Ectodermal cell (in vitro differentiated cells): ENCODE results near the gene SNX9. TPM values are rescaled to one million over a fixed set of nuclear protein-coding genes. Genes with fewer than 3 reads are reported as not detected.

Experiments
- H3K27ac ChIP-seq: 2 replicates; pipeline ENCODE4 v1.7.0; 2013; ENCODE audit warnings: mild to moderate bottlenecking, low read depth, low read length; ENCODE audit not compliant: insufficient read depth, poor library complexity, severe bottlenecking
- H3K27me3 ChIP-seq: 2 replicates; pipeline ENCODE4 v1.7.0; 2013; ENCODE audit warnings: mild to moderate bottlenecking, low read length; ENCODE audit not compliant: insufficient read depth, control insufficient read depth, poor library complexity, severe bottlenecking
- H3K36me3 ChIP-seq: one replicate; pipeline ENCODE4 v1.7.0; 2013; ENCODE audit warnings: low read length; ENCODE audit not compliant: control insufficient read depth, insufficient read depth
- H3K4me1 ChIP-seq: one replicate; pipeline ENCODE4 v1.7.0; 2013; ENCODE audit warnings: low read length; ENCODE audit not compliant: control insufficient read depth, insufficient read depth
- H3K4me3 ChIP-seq: 2 replicates; pipeline ENCODE4 v1.7.0; 2013; ENCODE audit warnings: low read depth, low read length, control low read depth; ENCODE audit not compliant: insufficient read depth
- H3K9me3 ChIP-seq: 2 replicates; pipeline ENCODE4 v1.7.0; 2013; ENCODE audit warnings: mild to moderate bottlenecking, low read length, moderate library complexity; ENCODE audit not compliant: control insufficient read depth
- WGBS, 2 experiments: methylation state at CpG; one replicate each; pipeline ENCODE4 v1.1.7; 2013; ENCODE audit warnings: missing lambda C conversion rate in 2 of 2; 5-methylcytosine and 5-hydroxymethylcytosine counted together
- polyA plus RNA-seq, 4 experiments: library from polyadenylated mRNA; stranded (reverse); fragments of 50-300 nt; gene quantifications; one replicate each; pipeline ENCODE4 v1.2.3, GENCODE V29; 2013

SNX9 gene
- 14.8 TPM for polyA plus RNA-seq (2013, experiment 1 of 4)
- 15.7 TPM for polyA plus RNA-seq (2013, experiment 2 of 4)
- polyA plus RNA-seq (2013, experiment 3 of 4) = 12.3 TPM
- 12.5 TPM for polyA plus RNA-seq (2013, experiment 4 of 4)

- Histone ChIP-seq H3K27ac (no peak within 1 kb of the TSS), H3K4me3 (peak within 1 kb of the TSS; percentile 81), H3K4me1 (peaks cover 4% of the 10 kb centered on the region), H3K27me3 (peaks cover 20% of the 10 kb centered on the region), H3K36me3 (no peaks in the 10 kb centered on the region), H3K9me3 (no peaks in the 10 kb centered on the region)
- 0 to 1% methylated on average over 92 of the region's 92 CpGs for WGBS, 2 experiments
Measured at GRCh38 chr6:157823001-157823527, at the start of gene SNX9. TSS of gene SNX9 (plus strand) at chr6:157823246. CDS start at chr6:157823435, 189 bp downstream.

GRCh38 chr6:157773248-157773773 is 49.7 kb upstream of the SNX9 start:
- H3K27ac ChIP-seq = no peak overlapping the region
- no peaks in the 10 kb centered on the region for H3K4me1 ChIP-seq
- no peak overlapping the region for H3K4me3 ChIP-seq
- H3K36me3 ChIP-seq = no peaks in the 10 kb centered on the region
- no peaks in the 10 kb centered on the region for H3K9me3 ChIP-seq
- 72 to 76% methylated on average over 10 of the region's 10 CpGs for WGBS, 2 experiments
- H3K27me3 ChIP-seq = no peaks in the 10 kb centered on the region

- Histone ChIP-seq H3K4me3 (no peak overlapping the region), H3K27me3 (no peaks in the 10 kb centered on the region), H3K27ac (no peak overlapping the region), H3K36me3 (no peaks in the 10 kb centered on the region), H3K4me1 (no peaks in the 10 kb centered on the region), H3K9me3 (no peaks in the 10 kb centered on the region)
- WGBS, 2 experiments = 83 to 84% methylated on average over 17 of the region's 17 CpGs
Measured at GRCh38 chr6:157774153-157775135, 48.6 kb upstream of the SNX9 start.

GRCh38 chr6:157775376-157775775 is 47.7 kb upstream of the SNX9 start:
- H3K27me3 ChIP-seq = no peaks in the 10 kb centered on the region
- 95 to 96% methylated on average over 3 of the region's 3 CpGs for WGBS, 2 experiments
- H3K27ac ChIP-seq = no peak overlapping the region
- H3K9me3 ChIP-seq = no peaks in the 10 kb centered on the region
- H3K36me3 ChIP-seq = no peaks in the 10 kb centered on the region
- H3K4me3 ChIP-seq = no peak overlapping the region
- no peaks in the 10 kb centered on the region for H3K4me1 ChIP-seq

GRCh38 chr6:157777344-157777743 is 45.7 kb upstream of the SNX9 start:
- 83 to 87% methylated on average over 4 of the region's 4 CpGs for WGBS, 2 experiments
- Histone ChIP-seq H3K27me3 (no peaks in the 10 kb centered on the region), H3K27ac (no peak overlapping the region), H3K9me3 (no peaks in the 10 kb centered on the region), H3K4me1 (no peaks in the 10 kb centered on the region), H3K36me3 (no peaks in the 10 kb centered on the region), H3K4me3 (no peak overlapping the region)

GRCh38 chr6:157778719-157779118 is 44.3 kb upstream of the SNX9 start:
- no peak overlapping the region for H3K27ac ChIP-seq
- no peaks in the 10 kb centered on the region for H3K4me1 ChIP-seq
- no peak overlapping the region for H3K4me3 ChIP-seq
- no peaks in the 10 kb centered on the region for H3K27me3 ChIP-seq
- 91 to 92% methylated on average over 4 of the region's 4 CpGs for WGBS, 2 experiments
- no peaks in the 10 kb centered on the region for H3K9me3 ChIP-seq
- H3K36me3 ChIP-seq = no peaks in the 10 kb centered on the region

- H3K4me1 ChIP-seq = no peaks in the 10 kb centered on the region
- no peaks in the 10 kb centered on the region for H3K27me3 ChIP-seq
- H3K4me3 ChIP-seq = no peak overlapping the region
- no peak overlapping the region for H3K27ac ChIP-seq
- H3K9me3 ChIP-seq = no peaks in the 10 kb centered on the region
- H3K36me3 ChIP-seq = no peaks in the 10 kb centered on the region
- 84% methylated on average over 8 to 9 of the region's 9 CpGs for WGBS, 2 experiments
Measured at GRCh38 chr6:157779705-157780604, 43.1 kb upstream of the SNX9 start.

- Histone ChIP-seq H3K36me3 (no peaks in the 10 kb centered on the region), H3K27ac (no peak overlapping the region), H3K4me3 (no peak overlapping the region), H3K4me1 (no peaks in the 10 kb centered on the region), H3K9me3 (no peaks in the 10 kb centered on the region), H3K27me3 (no peaks in the 10 kb centered on the region)
- 89 to 96% methylated on average over 1 of the region's 1 CpG for WGBS, 2 experiments
Measured at GRCh38 chr6:157785636-157786035, 37.4 kb upstream of the SNX9 start.

GRCh38 chr6:157786221-157786620 is 36.8 kb upstream of the SNX9 start:
- H3K4me1 ChIP-seq = no peaks in the 10 kb centered on the region
- H3K9me3 ChIP-seq = no peaks in the 10 kb centered on the region
- no peak overlapping the region for H3K4me3 ChIP-seq
- H3K27me3 ChIP-seq = no peaks in the 10 kb centered on the region
- H3K36me3 ChIP-seq = no peaks in the 10 kb centered on the region
- no peak overlapping the region for H3K27ac ChIP-seq
- 85 to 98% methylated on average over 2 to 3 of the region's 3 CpGs for WGBS, 2 experiments
